CD4-positive, CD25-positive, alpha-beta regulatory T cell (primary cell): Measurements from ENCODE around the gene PATL1. TPM values are rescaled to one million over a fixed set of nuclear protein-coding genes. Genes with fewer than 3 reads are reported as not detected.

Experiments used
- ATAC-seq, 2 donors: fragments of 150-1000 bp; cut with Tn5 transposase; one replicate each; pipeline ENCODE4 v1.10.0; 2021; ENCODE audit warnings: low read depth in 2 of 2, moderate number of reproducible peaks in 2 of 2, moderate library complexity in 1 of 2
- DNase-seq, 3 donors: peaks; one replicate each; pipeline versions ENCODE4 v3.0.0 to v3.0.0-alpha.2; 2012 to 2022; ENCODE audit warnings: mixed read lengths in 1 of 3
- H3K27ac ChIP-seq: one replicate; pipeline ENCODE4 v1.7.0; 2013; ENCODE audit warnings: mild to moderate bottlenecking, low read length; ENCODE audit not compliant: insufficient read depth, poor library complexity, severe bottlenecking
- H3K27me3 ChIP-seq: one replicate; pipeline ENCODE4 v1.7.0; 2013; ENCODE audit warnings: low read length; ENCODE audit not compliant: control insufficient read depth, insufficient read depth
- H3K36me3 ChIP-seq: one replicate; pipeline ENCODE4 v1.7.0; 2013; ENCODE audit warnings: mild to moderate bottlenecking, low read length, moderate library complexity; ENCODE audit not compliant: control insufficient read depth, insufficient read depth
- H3K4me1 ChIP-seq: 2 replicates; pipeline ENCODE4 v1.7.0; 2013; ENCODE audit warnings: mild to moderate bottlenecking, low read length; ENCODE audit not compliant: insufficient read depth, control insufficient read depth, poor library complexity, severe bottlenecking
- H3K4me3 ChIP-seq: one replicate; pipeline ENCODE4 v1.7.0; 2013; ENCODE audit warnings: low read depth, mild to moderate bottlenecking, low read length, moderate library complexity
- H3K9me3 ChIP-seq, 2 experiments: 1 replicate in 1 of 2; 2 replicates in 1 of 2; pipeline ENCODE4 v1.7.0; 2013; ENCODE audit warnings: low read length in 2 of 2, mild to moderate bottlenecking in 1 of 2, moderate library complexity in 1 of 2; ENCODE audit not compliant: control insufficient read depth in 2 of 2
- H3K27ac Mint-ChIP-seq, 3 donors: one replicate each; pipeline ENCODE4 v1.8.0; 2020 to 2022; ENCODE audit warnings: mild to moderate bottlenecking in 3 of 3, mixed read lengths in 3 of 3, moderate library complexity in 2 of 3
- H3K27me3 Mint-ChIP-seq: one replicate; pipeline ENCODE4 v1.8.0; 2022; ENCODE audit warnings: mild to moderate bottlenecking, mixed read lengths
- H3K36me3 Mint-ChIP-seq: one replicate; pipeline ENCODE4 v1.8.0; 2020; ENCODE audit warnings: mixed read lengths
- H3K4me1 Mint-ChIP-seq, 4 donors: one replicate each; pipeline ENCODE4 v1.8.0; 2020 to 2022; ENCODE audit warnings: mixed read lengths in 4 of 4, mild to moderate bottlenecking in 1 of 4
- H3K4me3 Mint-ChIP-seq, 4 donors: one replicate each; pipeline ENCODE4 v1.8.0; 2020 to 2022; ENCODE audit warnings: mild to moderate bottlenecking in 4 of 4, mixed read lengths in 4 of 4, moderate library complexity in 3 of 4
- H3K9me3 Mint-ChIP-seq, 7 donors: one replicate each; pipeline ENCODE4 v1.8.0; 2020 to 2022; ENCODE audit warnings: mixed read lengths in 7 of 7, mild to moderate bottlenecking in 3 of 7, moderate library complexity in 2 of 7
- polyA plus RNA-seq, 4 donors: library from polyadenylated mRNA; unstranded; fragments of 300-500 nt; fragmentation: Illumina TruSeq; gene quantifications; one replicate each; pipeline ENCODE4 v1.2.3, GENCODE V29; 2021
- total RNA-seq: library from RNA; stranded (reverse); gene quantifications from one replicate; pipeline ENCODE4 v1.2.3, GENCODE V29; 2022

Gene PATL1
- total and polyA plus RNA-seq, 5 donors from 2014 or later = 4.6 to 63.3 (median 5.3) TPM

GRCh38 chr11:59598961-59599360 lies 69.9 kb downstream of the PATL1 start:
- peaks cover 4 to 18% (median 14%) of the 10 kb centered on the region in 4 donors for H3K4me1 Mint-ChIP-seq
- H3K4me1 ChIP-seq = no peaks in the 10 kb centered on the region
- no peak overlapping the region for H3K4me3 Mint-ChIP-seq
- H3K9me3 Mint-ChIP-seq = no peaks in the 10 kb centered on the region
- H3K27me3 ChIP-seq = no peaks in the 10 kb centered on the region
- peaks cover 65% of the 10 kb centered on the region for H3K36me3 Mint-ChIP-seq
- no peaks in the 10 kb centered on the region for H3K9me3 ChIP-seq
- H3K27ac ChIP-seq = no peak overlapping the region
- H3K27ac Mint-ChIP-seq = no peak overlapping the region
- H3K36me3 ChIP-seq = peaks cover 93% of the 10 kb centered on the region
- DNase-seq (no peak), ATAC-seq (no peak)
- no peaks in the 10 kb centered on the region for H3K27me3 Mint-ChIP-seq
- H3K4me3 ChIP-seq = no peak overlapping the region

Other genes starting within 250 kb of the PATL1 start
- gene OR5A2, start 242.6 kb downstream of the PATL1 start, total RNA-seq = not detected
- gene OR5A2, start 242.6 kb downstream of the PATL1 start, polyA plus RNA-seq = not detected
- gene OR5A1, start 232.6 kb downstream of the PATL1 start, total RNA-seq = not detected
- not detected for gene OR5A1, start 232.6 kb downstream of the PATL1 start, polyA plus RNA-seq
- not detected for gene OR4D6, start 212.1 kb downstream of the PATL1 start, total RNA-seq
- gene OR4D6, start 212.1 kb downstream of the PATL1 start, polyA plus RNA-seq = not detected
- gene OR4D10, start 195.7 kb downstream of the PATL1 start, total RNA-seq = not detected
- not detected for gene OR4D10, start 195.7 kb downstream of the PATL1 start, polyA plus RNA-seq
- gene OR4D11, start 165.5 kb downstream of the PATL1 start, total RNA-seq = not detected
- not detected for gene OR4D11, start 165.5 kb downstream of the PATL1 start, polyA plus RNA-seq
- gene OR4D9, start 157.5 kb downstream of the PATL1 start, total RNA-seq = not detected
- gene OR4D9, start 157.5 kb downstream of the PATL1 start, polyA plus RNA-seq = not detected
- gene OSBP, start 53.3 kb downstream of the PATL1 start, total RNA-seq = 50.9 TPM
- 10 to 100 TPM; 23.9 to 30.9 (median 27.3) TPM for gene OSBP, start 53.3 kb downstream of the PATL1 start, polyA plus RNA-seq
- not detected for gene OR10V1, start 44.8 kb upstream of the PATL1 start, total RNA-seq
- gene OR10V1, start 44.8 kb upstream of the PATL1 start, polyA plus RNA-seq = not detected
- gene STX3, start 86.3 kb upstream of the PATL1 start, total RNA-seq = 3.1 TPM
- 1 to 10 TPM in 2 of 4 donors, under 1 TPM in 2; 0.44 to 2.8 (median 1.3) TPM for gene STX3, start 86.3 kb upstream of the PATL1 start, polyA plus RNA-seq
- 26.9 TPM for gene MRPL16, start 141.7 kb upstream of the PATL1 start, total RNA-seq
- gene MRPL16, start 141.7 kb upstream of the PATL1 start, polyA plus RNA-seq = 10 to 100 TPM; 82.5 to 97.1 (median 91.3) TPM
- not detected for gene CBLIF, start 176.5 kb upstream of the PATL1 start, total RNA-seq
- not detected for gene CBLIF, start 176.5 kb upstream of the PATL1 start, polyA plus RNA-seq
- gene TCN1, start 197.4 kb upstream of the PATL1 start, total RNA-seq = 1.0 TPM
- under 1 TPM in 1 of 4 donors, not detected in 3; 0.31 TPM for gene TCN1, start 197.4 kb upstream of the PATL1 start, polyA plus RNA-seq
- not detected for gene OOSP3, start 209.7 kb upstream of the PATL1 start, total RNA-seq
- not detected for gene OOSP3, start 209.7 kb upstream of the PATL1 start, polyA plus RNA-seq